Neural cell (in vitro differentiated cells): ENCODE measurements around the gene EBF3.

ENCODE experiments used
- EZH2 ChIP-seq: fragments of 200-600, 300-800 bp; shearing (Covaris generic), sonication (generic); IDR thresholded peaks from 2 replicates; pipeline ENCODE4 v1.6.1; 2014; ENCODE audit warnings: antibody characterized with exemption, low read length, borderline replicate concordance, mild to moderate bottlenecking; ENCODE audit not compliant: insufficient read depth, poor library complexity, severe bottlenecking
- POLR2AphosphoS5 ChIP-seq: IDR thresholded peaks from 2 replicates; pipeline ENCODE4 v1.6.1; 2012
- RAD21 ChIP-seq: fragments of 450-650 bp; conservative IDR thresholded peaks from 2 replicates; pipeline ENCODE4 v1.6.1; 2014; ENCODE audit warnings: antibody characterized with exemption, mild to moderate bottlenecking, moderate library complexity
- TAF1 ChIP-seq: IDR thresholded peaks from 2 replicates; pipeline ENCODE4 v1.6.1; 2012; ENCODE audit warnings: low read depth
- TF ChIP-seq, protein P1 (sequence below): fragments of 450-650 bp; IDR thresholded peaks from 2 replicates; pipeline ENCODE4 v1.5.1; 2014; ENCODE audit warnings: antibody characterized with exemption, mild to moderate bottlenecking, moderate library complexity; ENCODE audit not compliant: poor library complexity, severe bottlenecking
- TF ChIP-seq, protein P2 (sequence below): IDR thresholded peaks from 2 replicates; pipeline ENCODE4 v1.6.1; 2012; ENCODE audit warnings: borderline replicate concordance

DNA sequence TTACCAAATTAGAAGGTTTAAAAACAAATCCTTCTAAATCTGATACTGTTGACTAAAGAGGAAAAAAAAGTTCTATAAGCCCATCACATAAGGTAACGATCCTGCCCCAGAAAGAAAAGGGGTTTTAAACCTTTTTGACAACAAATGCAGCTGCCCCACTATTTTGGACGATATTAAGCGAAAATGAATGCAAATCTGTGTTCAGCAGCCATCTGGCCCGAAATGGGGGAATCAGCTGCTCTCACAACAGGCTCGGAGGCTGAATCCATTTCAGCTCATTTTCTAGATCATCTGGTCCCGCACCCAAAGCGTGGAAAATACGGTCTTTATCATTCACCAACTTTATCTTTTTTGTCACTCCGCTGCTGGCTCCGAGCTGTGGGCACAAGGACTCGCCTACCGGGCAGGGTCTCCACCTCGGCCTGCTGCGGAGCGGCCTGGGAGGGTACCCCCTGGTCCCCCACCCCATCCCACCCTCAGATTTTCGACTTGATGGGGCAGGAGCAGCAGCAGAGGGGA is 2.4 kb upstream of the EBF3 start:
- TF ChIP-seq, protein P1, sequence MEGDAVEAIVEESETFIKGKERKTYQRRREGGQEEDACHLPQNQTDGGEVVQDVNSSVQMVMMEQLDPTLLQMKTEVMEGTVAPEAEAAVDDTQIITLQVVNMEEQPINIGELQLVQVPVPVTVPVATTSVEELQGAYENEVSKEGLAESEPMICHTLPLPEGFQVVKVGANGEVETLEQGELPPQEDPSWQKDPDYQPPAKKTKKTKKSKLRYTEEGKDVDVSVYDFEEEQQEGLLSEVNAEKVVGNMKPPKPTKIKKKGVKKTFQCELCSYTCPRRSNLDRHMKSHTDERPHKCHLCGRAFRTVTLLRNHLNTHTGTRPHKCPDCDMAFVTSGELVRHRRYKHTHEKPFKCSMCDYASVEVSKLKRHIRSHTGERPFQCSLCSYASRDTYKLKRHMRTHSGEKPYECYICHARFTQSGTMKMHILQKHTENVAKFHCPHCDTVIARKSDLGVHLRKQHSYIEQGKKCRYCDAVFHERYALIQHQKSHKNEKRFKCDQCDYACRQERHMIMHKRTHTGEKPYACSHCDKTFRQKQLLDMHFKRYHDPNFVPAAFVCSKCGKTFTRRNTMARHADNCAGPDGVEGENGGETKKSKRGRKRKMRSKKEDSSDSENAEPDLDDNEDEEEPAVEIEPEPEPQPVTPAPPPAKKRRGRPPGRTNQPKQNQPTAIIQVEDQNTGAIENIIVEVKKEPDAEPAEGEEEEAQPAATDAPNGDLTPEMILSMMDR, result no peak
- TF ChIP-seq POLR2AphosphoS5 (no peak), EZH2 (no peak), TAF1 (no peak), RAD21 (no peak)
- TF ChIP-seq, protein P2, sequence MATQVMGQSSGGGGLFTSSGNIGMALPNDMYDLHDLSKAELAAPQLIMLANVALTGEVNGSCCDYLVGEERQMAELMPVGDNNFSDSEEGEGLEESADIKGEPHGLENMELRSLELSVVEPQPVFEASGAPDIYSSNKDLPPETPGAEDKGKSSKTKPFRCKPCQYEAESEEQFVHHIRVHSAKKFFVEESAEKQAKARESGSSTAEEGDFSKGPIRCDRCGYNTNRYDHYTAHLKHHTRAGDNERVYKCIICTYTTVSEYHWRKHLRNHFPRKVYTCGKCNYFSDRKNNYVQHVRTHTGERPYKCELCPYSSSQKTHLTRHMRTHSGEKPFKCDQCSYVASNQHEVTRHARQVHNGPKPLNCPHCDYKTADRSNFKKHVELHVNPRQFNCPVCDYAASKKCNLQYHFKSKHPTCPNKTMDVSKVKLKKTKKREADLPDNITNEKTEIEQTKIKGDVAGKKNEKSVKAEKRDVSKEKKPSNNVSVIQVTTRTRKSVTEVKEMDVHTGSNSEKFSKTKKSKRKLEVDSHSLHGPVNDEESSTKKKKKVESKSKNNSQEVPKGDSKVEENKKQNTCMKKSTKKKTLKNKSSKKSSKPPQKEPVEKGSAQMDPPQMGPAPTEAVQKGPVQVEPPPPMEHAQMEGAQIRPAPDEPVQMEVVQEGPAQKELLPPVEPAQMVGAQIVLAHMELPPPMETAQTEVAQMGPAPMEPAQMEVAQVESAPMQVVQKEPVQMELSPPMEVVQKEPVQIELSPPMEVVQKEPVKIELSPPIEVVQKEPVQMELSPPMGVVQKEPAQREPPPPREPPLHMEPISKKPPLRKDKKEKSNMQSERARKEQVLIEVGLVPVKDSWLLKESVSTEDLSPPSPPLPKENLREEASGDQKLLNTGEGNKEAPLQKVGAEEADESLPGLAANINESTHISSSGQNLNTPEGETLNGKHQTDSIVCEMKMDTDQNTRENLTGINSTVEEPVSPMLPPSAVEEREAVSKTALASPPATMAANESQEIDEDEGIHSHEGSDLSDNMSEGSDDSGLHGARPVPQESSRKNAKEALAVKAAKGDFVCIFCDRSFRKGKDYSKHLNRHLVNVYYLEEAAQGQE, result no peak
